T-cell (primary cell): Measurements from ENCODE around the gene CIDEB. TPM values are rescaled to one million over a fixed set of nuclear protein-coding genes. Genes with fewer than 3 reads are reported as not detected.

Source experiments
- ATAC-seq, 4 experiments: fragments of 200-7000 bp in 3 of 4; fragments of 150-1000 bp in 1 of 4; cut with Tn5 transposase; replicated peaks in 1 of 4; 1 replicate in 3 of 4; 2 replicates in 1 of 4; pipeline ENCODE4 v1.10.0; 2021; ENCODE audit warnings: moderate library complexity in 3 of 4, mild to moderate bottlenecking in 2 of 4, moderate number of reproducible peaks in 1 of 4
- CTCF ChIA-PET, 2 donors: fragments of 300-600 bp; sonication (Branson Sonifier 250); formaldehyde crosslinking; loops; one replicate each; lab custom pipeline; 2022; ENCODE audit warnings: antibody characterized with exemption in 2 of 2; lab: Charles Lee
- POLR2A ChIA-PET, 2 donors: fragments of 300-600 bp; sonication (Branson Sonifier 250); formaldehyde crosslinking; loops; one replicate each; lab custom pipeline; 2022; ENCODE audit warnings: antibody characterized with exemption in 2 of 2; lab: Charles Lee
- DNase-seq, 35 experiments: peaks; one replicate each; pipeline versions ENCODE4 v3.0.0 to v3.0.0-alpha.2; 2013 to 2023
- H3K27ac ChIP-seq: one replicate; pipeline ENCODE4 v1.5.1; 2013; ENCODE audit warnings: low read length
- H3K27me3 ChIP-seq, 2 experiments: replicated peaks in 1 of 2; 1 replicate in 1 of 2; 2 replicates in 1 of 2; pipeline versions ENCODE4 v1.6.1 to v1.7.0; 2013; ENCODE audit warnings: low read length in 1 of 2, mixed read lengths in 1 of 2; ENCODE audit not compliant: control insufficient read depth in 2 of 2, insufficient read depth in 2 of 2; ENCODE audit errors: extremely low read depth in 1 of 2
- H3K36me3 ChIP-seq, 2 donors: 1 replicate in 1 of 2; 2 replicates in 1 of 2; pipeline versions ENCODE4 v1.6.1 to v1.7.0; 2013; ENCODE audit warnings: low read length in 1 of 2; ENCODE audit not compliant: control insufficient read depth in 2 of 2, insufficient read depth in 1 of 2; ENCODE audit errors: extremely low read depth in 1 of 2
- H3K4me1 ChIP-seq, 2 experiments: 1 replicate in 1 of 2; 2 replicates in 1 of 2; pipeline versions ENCODE4 v1.6.1 to v1.7.0; 2013; ENCODE audit warnings: low read length in 2 of 2, mixed read lengths in 1 of 2; ENCODE audit not compliant: insufficient read depth in 2 of 2, control insufficient read depth in 1 of 2; ENCODE audit errors: extremely low read depth in 1 of 2
- H3K4me3 ChIP-seq, 2 donors: 1 replicate in 1 of 2; 2 replicates in 1 of 2; pipeline versions ENCODE4 v1.5.1 to v1.7.0; 2013; ENCODE audit warnings: mild to moderate bottlenecking in 2 of 2, low read length in 1 of 2, moderate library complexity in 1 of 2; ENCODE audit not compliant: control insufficient read depth in 1 of 2; ENCODE audit errors: extremely low read depth in 1 of 2
- H3K9me3 ChIP-seq: 2 replicates; pipeline ENCODE4 v1.7.0; 2013
- H3K27ac Mint-ChIP-seq, 2 donors: one replicate each; pipeline ENCODE4 v1.8.0; 2020 to 2021; ENCODE audit warnings: mild to moderate bottlenecking in 2 of 2, mixed read lengths in 2 of 2
- H3K27me3 Mint-ChIP-seq, 2 donors: one replicate each; pipeline ENCODE4 v1.8.0; 2021 to 2022; ENCODE audit warnings: mixed read lengths in 2 of 2
- H3K36me3 Mint-ChIP-seq: one replicate; pipeline ENCODE4 v1.8.0; 2021; ENCODE audit warnings: mixed read lengths
- H3K4me1 Mint-ChIP-seq, 3 donors: one replicate each; pipeline ENCODE4 v1.8.0; 2020 to 2022; ENCODE audit warnings: mixed read lengths in 3 of 3, mild to moderate bottlenecking in 1 of 3
- H3K4me3 Mint-ChIP-seq, 3 donors: one replicate each; pipeline ENCODE4 v1.8.0; 2020 to 2022; ENCODE audit warnings: mild to moderate bottlenecking in 3 of 3, mixed read lengths in 3 of 3, moderate library complexity in 3 of 3
- H3K9me3 Mint-ChIP-seq, 3 donors: one replicate each; pipeline ENCODE4 v1.8.0; 2020 to 2022; ENCODE audit warnings: mixed read lengths in 3 of 3
- WGBS: methylation state at CpG from one replicate; pipeline ENCODE4 v1.1.5; 2013; ENCODE audit warnings: missing lambda C conversion rate; ENCODE audit not compliant: insufficient coverage; 5-methylcytosine and 5-hydroxymethylcytosine counted together
- total RNA-seq, 35 experiments: library from RNA in 6 of 35; stranded (reverse) in 6 of 35; fragments of 120-200 nt in 1 of 35; gene quantifications; one replicate each; pipeline versions ENCODE4 v1.2.1 to v1.2.4 and lab custom pipeline; 2013 to 2026

The CIDEB gene
- total RNA-seq, 5 donors from 2014 or later (not counting 1 experiment from before 2014, with no cell fraction given): 13.0 to 22.8 (median 20.8) TPM

DNA sequence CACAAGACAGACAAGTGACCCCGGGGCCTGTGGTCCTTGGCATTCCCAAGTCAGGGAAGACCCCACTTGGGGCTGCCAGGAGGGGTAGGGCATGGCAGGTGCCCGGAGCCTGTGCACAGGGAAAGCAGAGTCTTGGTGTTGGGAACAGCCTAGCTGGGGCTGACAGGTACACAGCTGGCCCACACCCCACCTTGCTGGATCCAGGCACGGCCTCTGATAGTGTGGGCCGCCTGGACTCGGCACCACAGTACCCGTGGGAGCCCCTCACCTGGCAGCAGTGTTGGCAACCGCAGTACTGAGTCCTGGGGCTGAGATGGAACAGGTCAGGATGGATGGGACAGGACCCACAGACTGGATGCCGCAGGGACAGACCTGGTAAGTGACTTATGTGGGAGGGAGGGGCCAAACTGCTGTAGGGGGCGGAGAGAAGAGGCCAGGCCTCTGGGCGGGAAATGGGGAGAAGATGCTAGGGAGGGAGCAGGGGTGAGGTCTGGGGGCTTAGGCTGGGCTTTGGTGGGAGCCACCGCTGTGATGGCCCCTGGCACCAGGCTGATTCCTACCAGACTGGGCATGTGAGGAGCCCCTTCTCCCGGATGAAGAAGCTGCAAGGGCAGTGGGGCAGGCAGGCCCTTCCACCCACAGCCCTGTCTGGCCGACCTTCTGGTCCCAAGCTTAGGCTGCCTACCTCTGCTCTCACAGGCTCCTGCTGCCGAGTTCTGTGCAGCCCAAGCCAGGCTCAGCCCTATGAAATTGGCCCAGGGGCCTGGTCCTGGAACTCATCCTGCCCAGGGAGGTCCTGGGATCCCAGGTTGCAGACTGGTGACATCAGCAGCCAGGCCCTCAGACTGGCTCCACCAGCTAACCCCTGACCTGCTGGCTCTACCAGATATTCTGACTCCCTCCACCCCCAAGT, 44.7 kb downstream of the CIDEB start, which contains the start of gene TGM1:
TGM1 (minus strand) TSS at position 357 of the 913 bp plus-strand sequence. CDS start 825 bp downstream, outside the sequence.
- Mint-ChIP-seq H3K9me3 (no peaks in the 10 kb centered on the region), H3K4me3 (no peak within 1 kb of the TSS), H3K36me3 (peaks cover 38% of the 10 kb centered on the region), H3K4me1 (peaks cover 0 to 7% (median 0%) of the 10 kb centered on the region in 3 donors), H3K27ac (no peak within 1 kb of the TSS), H3K27me3 (no peaks in the 10 kb centered on the region)
- no peak within 1 kb of the TSS for H3K27ac ChIP-seq
- H3K4me1 ChIP-seq: no peaks in the 10 kb centered on the region
- ChIA-PET CTCF (no interaction called here), POLR2A (no interaction called here)
- no peaks in the 10 kb centered on the region for H3K27me3 ChIP-seq
- H3K4me3 ChIP-seq: no peak within 1 kb of the TSS
- ATAC-seq: no peak
- H3K9me3 ChIP-seq: no peaks in the 10 kb centered on the region
- H3K36me3 ChIP-seq: peaks cover 8 to 36% of the 10 kb centered on the region in 2 donors
- WGBS: 90% methylated on average over 13 of the region's 14 CpGs
- no peak for DNase-seq

DNA sequence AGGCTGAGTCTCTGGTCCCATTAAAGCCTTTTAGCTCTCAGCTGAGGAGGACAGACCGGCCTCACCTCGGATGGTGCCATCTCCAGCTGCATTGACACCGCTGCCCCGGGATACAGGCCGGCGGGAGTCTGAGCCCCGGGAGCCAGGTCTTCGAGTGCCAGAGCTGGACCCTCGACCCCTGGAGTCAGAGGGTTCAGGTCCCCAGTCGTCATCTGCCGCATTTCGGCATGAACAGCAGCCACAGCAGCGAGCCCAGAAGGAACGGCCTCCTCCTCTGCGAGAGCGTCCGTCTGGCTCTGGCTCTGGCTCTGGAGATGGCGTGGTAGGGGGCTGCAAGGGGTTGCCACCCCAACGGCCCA, 45.8 kb downstream of the CIDEB start:
- peaks cover 36% of the 10 kb centered on the region for H3K36me3 Mint-ChIP-seq
- no peak for DNase-seq

GRCh38 chr14:24261256-24261968, 46.4 kb downstream of the CIDEB start:
- Mint-ChIP-seq H3K4me1 (no peaks in the 10 kb centered on the region), H3K9me3 (no peaks in the 10 kb centered on the region), H3K27ac (no peak overlapping the region), H3K27me3 (no peaks in the 10 kb centered on the region), H3K36me3 (peaks cover 36% of the 10 kb centered on the region), H3K4me3 (no peak overlapping the region)
- DNase-seq (no peak), ATAC-seq (no peak)
- Histone ChIP-seq H3K27me3 (no peaks in the 10 kb centered on the region), H3K4me3 (no peak overlapping the region), H3K4me1 (no peaks in the 10 kb centered on the region), H3K9me3 (no peaks in the 10 kb centered on the region), H3K36me3 (peaks cover 8 to 30% of the 10 kb centered on the region in 2 donors), H3K27ac (no peak overlapping the region)
- 95% methylated on average over 19 of the region's 20 CpGs for WGBS
- ChIA-PET CTCF (no interaction called here), POLR2A (no interaction called here)

More for the DNA sequence above, 45.8 kb downstream of the CIDEB start:
- ChIA-PET CTCF (no interaction called here), POLR2A (no interaction called here)
- Histone ChIP-seq H3K4me3 (no peak overlapping the region), H3K27ac (no peak overlapping the region), H3K9me3 (no peaks in the 10 kb centered on the region), H3K36me3 (peaks cover 8 to 29% of the 10 kb centered on the region in 2 donors), H3K4me1 (no peaks in the 10 kb centered on the region), H3K27me3 (no peaks in the 10 kb centered on the region)
- Mint-ChIP-seq H3K9me3 (no peaks in the 10 kb centered on the region), H3K4me1 (peaks cover 0 to 2% (median 0%) of the 10 kb centered on the region in 3 donors), H3K27me3 (no peaks in the 10 kb centered on the region), H3K27ac (no peak overlapping the region), H3K4me3 (no peak overlapping the region)
- WGBS: 95% methylated on average over 17 of the region's 19 CpGs
- ATAC-seq: no peak

- Mint-ChIP-seq H3K4me1 (no peaks in the 10 kb centered on the region), H3K27ac (no peak overlapping the region), H3K27me3 (no peaks in the 10 kb centered on the region), H3K36me3 (peaks cover 32% of the 10 kb centered on the region), H3K4me3 (no peak overlapping the region), H3K9me3 (no peaks in the 10 kb centered on the region)
- DNase-seq: no peak
- 86% methylated on average over 2 of the region's 4 CpGs for WGBS
- ATAC-seq: no peak
- ChIA-PET CTCF (no interaction called here), POLR2A (no interaction called here)
- H3K27me3 ChIP-seq: no peaks in the 10 kb centered on the region
- no peak overlapping the region for H3K27ac ChIP-seq
- no peak overlapping the region for H3K4me3 ChIP-seq
- no peaks in the 10 kb centered on the region for H3K9me3 ChIP-seq
- H3K4me1 ChIP-seq: no peaks in the 10 kb centered on the region
- peaks cover 8 to 31% of the 10 kb centered on the region in 2 donors for H3K36me3 ChIP-seq
Measured at GRCh38 chr14:24260780-24261157, 47.0 kb downstream of the CIDEB start.

DNA sequence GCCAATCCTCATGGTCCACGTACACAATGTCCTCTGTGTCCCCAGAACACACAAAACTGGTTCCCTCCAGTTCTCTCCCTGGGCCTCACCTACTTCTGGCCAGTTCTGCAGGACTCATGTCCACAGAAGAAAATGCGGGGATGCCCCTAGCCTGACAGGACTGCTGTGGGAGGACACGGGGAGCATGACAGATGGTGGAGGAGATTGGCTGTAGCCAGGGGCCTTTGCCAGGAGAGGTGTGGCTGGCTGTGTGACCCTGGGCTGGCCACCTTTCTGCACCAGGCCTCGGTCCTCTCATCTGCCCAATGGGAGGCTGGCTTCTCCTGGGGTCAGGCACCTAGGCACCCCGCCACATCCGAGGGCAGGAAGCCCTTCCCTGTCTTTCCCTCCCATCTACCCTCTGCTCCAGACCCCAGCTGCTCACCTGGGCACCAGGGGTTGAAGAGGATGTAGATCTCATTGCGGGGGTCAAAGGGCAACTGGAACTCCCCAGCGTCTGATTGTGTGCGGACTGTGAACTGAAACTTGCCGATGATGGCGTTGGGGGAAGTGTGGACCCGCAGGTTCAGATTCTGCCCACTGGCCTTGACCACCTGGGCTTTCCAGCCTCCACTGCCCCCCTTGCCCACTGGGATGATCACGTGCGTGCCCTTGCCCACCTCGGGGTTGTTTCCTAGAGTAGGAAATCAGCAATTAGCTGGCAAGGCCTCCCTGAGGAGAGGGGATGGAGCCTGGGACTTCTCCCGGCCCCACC, 47.6 kb downstream of the CIDEB start:
- no peak for DNase-seq
- no peaks in the 10 kb centered on the region for H3K9me3 Mint-ChIP-seq

More for the DNA sequence above, 47.6 kb downstream of the CIDEB start:
- Mint-ChIP-seq H3K27me3 (no peaks in the 10 kb centered on the region), H3K27ac (no peak overlapping the region), H3K4me3 (no peak overlapping the region), H3K36me3 (peaks cover 31% of the 10 kb centered on the region), H3K4me1 (no peaks in the 10 kb centered on the region)
- no peak for ATAC-seq
- CTCF ChIA-PET: no interaction called here
- H3K4me1 ChIP-seq: no peaks in the 10 kb centered on the region
- no peaks in the 10 kb centered on the region for H3K9me3 ChIP-seq
- no peaks in the 10 kb centered on the region for H3K27me3 ChIP-seq
- peaks cover 8 to 31% of the 10 kb centered on the region in 2 donors for H3K36me3 ChIP-seq
- WGBS: 88% methylated on average over 12 of the region's 16 CpGs
- no peak overlapping the region for H3K27ac ChIP-seq
- POLR2A ChIA-PET: no interaction called here
- no peak overlapping the region for H3K4me3 ChIP-seq
